GM23338 (cell line): Measurements from ENCODE around the gene GPRIN2. TPM values are rescaled to one million over a fixed set of nuclear protein-coding genes. Genes with fewer than 3 reads are reported as not detected.

ENCODE experiments used
- ATAC-seq: fragments of 200-7000 bp; cut with Tn5 transposase; 3 replicates; pipeline ENCODE4 v1.9.1; 2020
- DNase-seq: peaks from one replicate; pipeline ENCODE4 v3.0.0-alpha.2; 2015; ENCODE audit warnings: low spot score
- H2AFZ ChIP-seq: fragments of 200-600 bp; sonication (generic); 2 replicates; pipeline ENCODE4 v1.8.0; 2016; ENCODE audit warnings: antibody characterized with exemption, mild to moderate bottlenecking, moderate library complexity
- H3F3A ChIP-seq: fragments of 200-600 bp; sonication (generic); replicated peaks from 2 replicates; pipeline ENCODE4 v1.8.0; 2017; ENCODE audit warnings: antibody characterized with exemption, mixed run types, low read depth
- H3K27ac ChIP-seq: fragments of 200-600 bp; sonication (generic); 2 replicates; pipeline ENCODE4 v1.6.1; 2016; ENCODE audit warnings: low read depth
- H3K27me3 ChIP-seq: fragments of 200-600 bp; sonication (generic); 2 replicates; pipeline ENCODE4 v1.8.0; 2016; ENCODE audit warnings: mild to moderate bottlenecking, mixed run types, moderate library complexity; ENCODE audit not compliant: insufficient read depth
- H3K36me3 ChIP-seq: fragments of 200-600 bp; sonication (generic); 2 replicates; pipeline ENCODE4 v1.8.0; 2016; ENCODE audit warnings: mild to moderate bottlenecking; ENCODE audit not compliant: insufficient read depth
- H3K4me1 ChIP-seq: fragments of 200-600 bp; sonication (generic); 2 replicates; pipeline ENCODE4 v1.8.0; 2016; ENCODE audit warnings: mild to moderate bottlenecking, moderate library complexity; ENCODE audit not compliant: insufficient read depth
- H3K4me2 ChIP-seq: fragments of 200-600 bp; sonication (generic); 2 replicates; pipeline ENCODE4 v1.7.1; 2017; ENCODE audit warnings: mixed run types
- H3K4me3 ChIP-seq: fragments of 200-600 bp; sonication (generic); 2 replicates; pipeline ENCODE4 v1.6.1; 2016; ENCODE audit warnings: mixed run types
- H3K79me2 ChIP-seq: fragments of 200-600 bp; sonication (generic); replicated peaks from 2 replicates; pipeline ENCODE4 v1.8.0; 2017; ENCODE audit warnings: mild to moderate bottlenecking; ENCODE audit not compliant: insufficient read depth
- H3K9me2 ChIP-seq: fragments of 200-600 bp; sonication (generic); 2 replicates; pipeline ENCODE4 v1.8.0; 2017; ENCODE audit not compliant: insufficient read depth
- H4K20me1 ChIP-seq: fragments of 200-600 bp; sonication (generic); replicated peaks from 2 replicates; pipeline ENCODE4 v1.8.0; 2017; ENCODE audit warnings: mild to moderate bottlenecking; ENCODE audit not compliant: insufficient read depth
- H3K27ac Mint-ChIP-seq: 2 replicates; pipeline ENCODE4 v1.8.0; 2020; ENCODE audit warnings: inconsistent platforms, mild to moderate bottlenecking, moderate library complexity, mixed read lengths
- H3K27me3 Mint-ChIP-seq: 3 replicates; pipeline ENCODE4 v1.8.0; 2022; ENCODE audit warnings: low read depth, mild to moderate bottlenecking, moderate library complexity, mixed read lengths, inconsistent platforms; ENCODE audit not compliant: insufficient read depth, poor library complexity
- H3K36me3 Mint-ChIP-seq: 3 replicates; pipeline ENCODE4 v1.8.0; 2021; ENCODE audit warnings: low read depth, mild to moderate bottlenecking, inconsistent platforms, moderate library complexity, mixed read lengths
- H3K4me1 Mint-ChIP-seq: 3 replicates; pipeline ENCODE4 v1.8.0; 2020; ENCODE audit warnings: mild to moderate bottlenecking, inconsistent platforms, mixed read lengths
- H3K4me3 Mint-ChIP-seq: 3 replicates; pipeline ENCODE4 v1.8.0; 2021; ENCODE audit warnings: moderate library complexity, mild to moderate bottlenecking, inconsistent platforms, mixed read lengths
- H3K9me3 Mint-ChIP-seq: 3 replicates; pipeline ENCODE4 v1.8.0; 2020; ENCODE audit warnings: moderate library complexity, mild to moderate bottlenecking, inconsistent platforms, mixed read lengths
- EZH2 ChIP-seq: fragments of 200-600 bp; sonication (generic); IDR thresholded peaks from one replicate; pipeline ENCODE4 v1.8.0; 2017; ENCODE audit warnings: antibody characterized with exemption, mild to moderate bottlenecking, low read depth; ENCODE audit not compliant: unreplicated experiment
- EZH2phosphoT487 ChIP-seq: fragments of 200-600 bp; sonication (generic); IDR thresholded peaks from one replicate; pipeline ENCODE4 v1.8.1; 2018; ENCODE audit warnings: antibody characterized with exemption; ENCODE audit not compliant: unreplicated experiment
- JUNB ChIP-seq: IDR thresholded peaks from one replicate; pipeline ENCODE4 v1.6.1; 2016; ENCODE audit warnings: antibody characterized with exemption; ENCODE audit not compliant: unreplicated experiment
- NANOG ChIP-seq: IDR thresholded peaks from 2 replicates; pipeline ENCODE4 v1.6.1; 2016; ENCODE audit warnings: antibody characterized with exemption, borderline replicate concordance
- POLR2AphosphoS5 ChIP-seq: IDR thresholded peaks from 2 replicates; pipeline ENCODE4 v1.6.1; 2016; ENCODE audit warnings: antibody characterized with exemption, low read depth
- STAT1 ChIP-seq: IDR thresholded peaks from one replicate; pipeline ENCODE4 v1.6.1; 2016; ENCODE audit warnings: antibody characterized with exemption; ENCODE audit not compliant: unreplicated experiment
- ZNF114 ChIP-seq: fragments of 250-450 bp; sonication (Bioruptor Pico); IDR thresholded peaks from 2 replicates; pipeline ENCODE4 v1.5.0; 2020; ENCODE audit warnings: mild to moderate bottlenecking, moderate library complexity
- ZNF331 ChIP-seq: fragments of 250-450 bp; sonication (Bioruptor Pico); IDR thresholded peaks from 2 replicates; pipeline ENCODE4 v1.5.0; 2020; ENCODE audit warnings: low read depth, mild to moderate bottlenecking, moderate library complexity
- polyA plus RNA-seq: library from polyadenylated mRNA; unstranded; fragments of >200 nt; fragmentation: Nextera tagmentation; extraction: Ambion mirVana; gene quantifications from 2 replicates; pipeline ENCODE4 v1.2.1, GENCODE V29; 2016
- total RNA-seq: library from RNA; depleted of rRNA; stranded (reverse); fragments of >200 nt; shearing (Covaris generic); gene quantifications from 2 replicates; pipeline ENCODE4 v1.2.3, GENCODE V29; 2014
- TF ChIP-seq, protein P1 (sequence below): fragments of 250-450 bp; sonication (Bioruptor Pico); IDR thresholded peaks from 2 replicates; pipeline ENCODE4 v1.5.0; 2020; ENCODE audit warnings: mild to moderate bottlenecking, moderate library complexity
- TF ChIP-seq, protein P2 (sequence below): IDR thresholded peaks from 2 replicates; pipeline ENCODE4 v1.6.1; 2016; ENCODE audit warnings: antibody characterized with exemption
- TF ChIP-seq, protein P3 (sequence below), 2 experiments: fragments of 200-600 bp in 1 of 2; sonication (generic) in 1 of 2; conservative IDR thresholded peaks; 2 replicates each; pipeline versions ENCODE4 v1.5.1 to v1.6.1; 2016 to 2017; ENCODE audit warnings: antibody characterized with exemption in 2 of 2, low read depth in 2 of 2, mild to moderate bottlenecking in 2 of 2, moderate library complexity in 1 of 2

Gene GPRIN2
- total and polyA plus RNA-seq, 2 experiments from 2014 or later = 2.9 to 28.5 TPM

DNA sequence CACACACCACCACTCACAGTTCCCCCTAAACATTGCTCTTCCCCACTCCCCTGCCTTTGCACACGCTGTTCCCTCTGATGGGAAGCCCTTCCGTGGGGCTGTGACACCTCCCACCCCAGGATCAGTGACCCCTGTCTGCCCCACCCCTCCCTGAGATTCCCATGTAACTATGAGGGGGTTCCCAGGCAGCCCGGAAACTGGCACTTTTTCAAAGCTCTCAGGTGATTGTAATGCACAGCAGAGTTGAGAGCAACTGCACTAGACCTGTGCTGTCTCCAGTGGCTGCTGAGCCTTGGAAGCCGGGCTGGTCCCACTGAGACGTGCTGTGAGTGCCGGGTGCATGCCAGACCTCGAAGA is 29.8 kb downstream of the GPRIN2 start (continued):
- TF ChIP-seq, protein P1, sequence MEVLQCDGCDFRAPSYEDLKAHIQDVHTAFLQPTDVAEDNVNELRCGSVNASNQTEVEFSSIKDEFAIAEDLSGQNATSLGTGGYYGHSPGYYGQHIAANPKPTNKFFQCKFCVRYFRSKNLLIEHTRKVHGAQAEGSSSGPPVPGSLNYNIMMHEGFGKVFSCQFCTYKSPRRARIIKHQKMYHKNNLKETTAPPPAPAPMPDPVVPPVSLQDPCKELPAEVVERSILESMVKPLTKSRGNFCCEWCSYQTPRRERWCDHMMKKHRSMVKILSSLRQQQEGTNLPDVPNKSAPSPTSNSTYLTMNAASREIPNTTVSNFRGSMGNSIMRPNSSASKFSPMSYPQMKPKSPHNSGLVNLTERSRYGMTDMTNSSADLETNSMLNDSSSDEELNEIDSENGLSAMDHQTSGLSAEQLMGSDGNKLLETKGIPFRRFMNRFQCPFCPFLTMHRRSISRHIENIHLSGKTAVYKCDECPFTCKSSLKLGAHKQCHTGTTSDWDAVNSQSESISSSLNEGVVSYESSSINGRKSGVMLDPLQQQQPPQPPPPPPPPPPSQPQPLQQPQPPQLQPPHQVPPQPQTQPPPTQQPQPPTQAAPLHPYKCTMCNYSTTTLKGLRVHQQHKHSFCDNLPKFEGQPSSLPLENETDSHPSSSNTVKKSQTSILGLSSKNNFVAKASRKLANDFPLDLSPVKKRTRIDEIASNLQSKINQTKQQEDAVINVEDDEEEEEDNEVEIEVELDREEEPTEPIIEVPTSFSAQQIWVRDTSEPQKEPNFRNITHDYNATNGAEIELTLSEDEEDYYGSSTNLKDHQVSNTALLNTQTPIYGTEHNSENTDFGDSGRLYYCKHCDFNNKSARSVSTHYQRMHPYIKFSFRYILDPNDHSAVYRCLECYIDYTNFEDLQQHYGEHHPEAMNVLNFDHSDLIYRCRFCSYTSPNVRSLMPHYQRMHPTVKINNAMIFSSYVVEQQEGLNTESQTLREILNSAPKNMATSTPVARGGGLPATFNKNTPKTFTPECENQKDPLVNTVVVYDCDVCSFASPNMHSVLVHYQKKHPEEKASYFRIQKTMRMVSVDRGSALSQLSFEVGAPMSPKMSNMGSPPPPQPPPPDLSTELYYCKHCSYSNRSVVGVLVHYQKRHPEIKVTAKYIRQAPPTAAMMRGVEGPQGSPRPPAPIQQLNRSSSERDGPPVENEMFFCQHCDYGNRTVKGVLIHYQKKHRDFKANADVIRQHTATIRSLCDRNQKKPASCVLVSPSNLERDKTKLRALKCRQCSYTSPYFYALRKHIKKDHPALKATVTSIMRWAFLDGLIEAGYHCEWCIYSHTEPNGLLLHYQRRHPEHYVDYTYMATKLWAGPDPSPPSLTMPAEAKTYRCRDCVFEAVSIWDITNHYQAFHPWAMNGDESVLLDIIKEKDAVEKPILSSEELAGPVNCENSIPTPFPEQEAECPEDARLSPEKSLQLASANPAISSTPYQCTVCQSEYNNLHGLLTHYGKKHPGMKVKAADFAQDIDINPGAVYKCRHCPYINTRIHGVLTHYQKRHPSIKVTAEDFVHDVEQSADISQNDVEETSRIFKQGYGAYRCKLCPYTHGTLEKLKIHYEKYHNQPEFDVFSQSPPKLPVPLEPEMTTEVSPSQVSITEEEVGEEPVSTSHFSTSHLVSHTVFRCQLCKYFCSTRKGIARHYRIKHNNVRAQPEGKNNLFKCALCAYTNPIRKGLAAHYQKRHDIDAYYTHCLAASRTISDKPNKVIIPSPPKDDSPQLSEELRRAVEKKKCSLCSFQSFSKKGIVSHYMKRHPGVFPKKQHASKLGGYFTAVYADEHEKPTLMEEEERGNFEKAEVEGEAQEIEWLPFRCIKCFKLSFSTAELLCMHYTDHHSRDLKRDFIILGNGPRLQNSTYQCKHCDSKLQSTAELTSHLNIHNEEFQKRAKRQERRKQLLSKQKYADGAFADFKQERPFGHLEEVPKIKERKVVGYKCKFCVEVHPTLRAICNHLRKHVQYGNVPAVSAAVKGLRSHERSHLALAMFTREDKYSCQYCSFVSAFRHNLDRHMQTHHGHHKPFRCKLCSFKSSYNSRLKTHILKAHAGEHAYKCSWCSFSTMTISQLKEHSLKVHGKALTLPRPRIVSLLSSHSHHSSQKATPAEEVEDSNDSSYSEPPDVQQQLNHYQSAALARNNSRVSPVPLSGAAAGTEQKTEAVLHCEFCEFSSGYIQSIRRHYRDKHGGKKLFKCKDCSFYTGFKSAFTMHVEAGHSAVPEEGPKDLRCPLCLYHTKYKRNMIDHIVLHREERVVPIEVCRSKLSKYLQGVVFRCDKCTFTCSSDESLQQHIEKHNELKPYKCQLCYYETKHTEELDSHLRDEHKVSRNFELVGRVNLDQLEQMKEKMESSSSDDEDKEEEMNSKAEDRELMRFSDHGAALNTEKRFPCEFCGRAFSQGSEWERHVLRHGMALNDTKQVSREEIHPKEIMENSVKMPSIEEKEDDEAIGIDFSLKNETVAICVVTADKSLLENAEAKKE (CRISPR knock-in tag) = no peak
- TF ChIP-seq STAT1 = no peak
- TF ChIP-seq ZNF331 = no peak
- no peak for TF ChIP-seq ZNF114
- no peak for TF ChIP-seq NANOG
- TF ChIP-seq EZH2 = no peak
- no peak for TF ChIP-seq EZH2phosphoT487

DNA sequence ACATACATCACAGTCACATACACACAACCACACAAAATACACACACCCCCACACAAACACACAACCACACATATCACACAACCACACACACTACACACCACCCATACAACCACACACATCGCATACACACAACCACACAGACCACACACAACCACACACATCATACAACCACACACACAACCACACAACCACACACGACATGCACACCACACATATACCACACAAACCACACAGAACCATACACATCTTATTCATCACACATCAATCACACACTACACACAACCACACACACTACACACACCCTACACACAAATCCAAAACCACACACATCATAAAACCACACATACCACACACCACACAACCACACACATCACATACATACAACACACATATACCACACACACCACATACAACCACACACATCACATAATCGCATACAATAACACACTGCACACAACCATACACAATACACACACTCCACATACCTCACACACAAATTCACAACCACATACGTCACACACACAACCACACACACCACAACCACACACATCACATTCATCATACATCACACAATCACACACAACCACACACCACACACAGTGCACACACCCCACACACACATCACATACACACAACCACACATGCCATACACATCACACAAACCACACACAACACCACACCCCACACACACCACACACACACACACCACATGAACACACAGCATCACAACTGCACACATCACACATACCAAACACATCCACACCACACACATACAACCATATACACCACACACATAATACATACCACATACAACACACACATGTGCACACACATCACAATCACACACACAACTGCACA is 30.4 kb downstream of the GPRIN2 start:
- H3K9me2 ChIP-seq = peaks cover 12% of the 10 kb centered on the region
- H4K20me1 ChIP-seq = no peaks in the 10 kb centered on the region
- Mint-ChIP-seq H3K36me3 (no peaks in the 10 kb centered on the region), H3K9me3 (no peaks in the 10 kb centered on the region), H3K27ac (no peak overlapping the region), H3K4me1 (no peaks in the 10 kb centered on the region), H3K4me3 (no peak overlapping the region), H3K27me3 (no peaks in the 10 kb centered on the region)
- no peak overlapping the region for H2AFZ ChIP-seq
- H3K4me2 ChIP-seq = no peak overlapping the region
- no peak overlapping the region for H3K4me3 ChIP-seq
- DNase-seq (no peak), ATAC-seq (no peak)
- no peaks in the 10 kb centered on the region for H3K79me2 ChIP-seq
- TF ChIP-seq POLR2AphosphoS5 (no peak), STAT1 (no peak), JUNB (no peak), ZNF331 (no peak)
- TF ChIP-seq, protein P2, sequence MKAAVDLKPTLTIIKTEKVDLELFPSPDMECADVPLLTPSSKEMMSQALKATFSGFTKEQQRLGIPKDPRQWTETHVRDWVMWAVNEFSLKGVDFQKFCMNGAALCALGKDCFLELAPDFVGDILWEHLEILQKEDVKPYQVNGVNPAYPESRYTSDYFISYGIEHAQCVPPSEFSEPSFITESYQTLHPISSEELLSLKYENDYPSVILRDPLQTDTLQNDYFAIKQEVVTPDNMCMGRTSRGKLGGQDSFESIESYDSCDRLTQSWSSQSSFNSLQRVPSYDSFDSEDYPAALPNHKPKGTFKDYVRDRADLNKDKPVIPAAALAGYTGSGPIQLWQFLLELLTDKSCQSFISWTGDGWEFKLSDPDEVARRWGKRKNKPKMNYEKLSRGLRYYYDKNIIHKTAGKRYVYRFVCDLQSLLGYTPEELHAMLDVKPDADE = no peak
- TF ChIP-seq, protein P3, sequence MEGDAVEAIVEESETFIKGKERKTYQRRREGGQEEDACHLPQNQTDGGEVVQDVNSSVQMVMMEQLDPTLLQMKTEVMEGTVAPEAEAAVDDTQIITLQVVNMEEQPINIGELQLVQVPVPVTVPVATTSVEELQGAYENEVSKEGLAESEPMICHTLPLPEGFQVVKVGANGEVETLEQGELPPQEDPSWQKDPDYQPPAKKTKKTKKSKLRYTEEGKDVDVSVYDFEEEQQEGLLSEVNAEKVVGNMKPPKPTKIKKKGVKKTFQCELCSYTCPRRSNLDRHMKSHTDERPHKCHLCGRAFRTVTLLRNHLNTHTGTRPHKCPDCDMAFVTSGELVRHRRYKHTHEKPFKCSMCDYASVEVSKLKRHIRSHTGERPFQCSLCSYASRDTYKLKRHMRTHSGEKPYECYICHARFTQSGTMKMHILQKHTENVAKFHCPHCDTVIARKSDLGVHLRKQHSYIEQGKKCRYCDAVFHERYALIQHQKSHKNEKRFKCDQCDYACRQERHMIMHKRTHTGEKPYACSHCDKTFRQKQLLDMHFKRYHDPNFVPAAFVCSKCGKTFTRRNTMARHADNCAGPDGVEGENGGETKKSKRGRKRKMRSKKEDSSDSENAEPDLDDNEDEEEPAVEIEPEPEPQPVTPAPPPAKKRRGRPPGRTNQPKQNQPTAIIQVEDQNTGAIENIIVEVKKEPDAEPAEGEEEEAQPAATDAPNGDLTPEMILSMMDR (conservative IDR thresholded peaks at IDR 0.05; ENCODE audit: low read depth in 2 of 2) = no peak
- H3K27me3 ChIP-seq = no peaks in the 10 kb centered on the region
- peaks cover 11% of the 10 kb centered on the region for H3F3A ChIP-seq
- H3K4me1 ChIP-seq = 0 out of 2 replicates have a peak, but pooled peaks cover 7% of the 10 kb centered on the region
- H3K36me3 ChIP-seq = no peaks in the 10 kb centered on the region; the same call in 1 of the 2 replicates
- H3K27ac ChIP-seq = no peak overlapping the region
